ENCODE results near the gene USP24.
"Not testable (repeated sequence)": the region's sequence is repeated elsewhere in the genome, so short reads cannot be mapped to it uniquely, and the experiment has no call there.

USP24 gene

DNA sequence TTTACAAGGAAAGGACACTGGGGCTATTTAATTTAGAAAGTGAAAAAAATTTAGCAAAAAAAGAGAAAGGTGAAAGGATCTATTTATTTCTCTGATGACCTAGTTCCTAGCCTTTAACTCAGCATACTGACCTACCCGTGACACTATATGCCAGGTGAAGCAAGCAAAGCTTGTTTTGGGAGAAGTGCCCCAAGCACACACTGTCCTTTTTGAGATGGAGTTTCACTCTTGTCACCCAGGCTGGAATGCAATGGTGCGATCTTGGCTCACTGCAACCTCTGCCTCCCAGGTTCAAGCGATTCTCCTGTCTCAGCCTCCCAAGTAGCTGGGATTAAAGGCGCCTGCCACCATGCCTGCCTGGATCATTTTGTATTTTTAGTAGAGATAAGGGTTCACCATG is 14.6 kb upstream of the USP24 start:
- not testable (repeated sequence) for DNase-seq (ENCODE audit: low read depth in 3 of 3)

DNA sequence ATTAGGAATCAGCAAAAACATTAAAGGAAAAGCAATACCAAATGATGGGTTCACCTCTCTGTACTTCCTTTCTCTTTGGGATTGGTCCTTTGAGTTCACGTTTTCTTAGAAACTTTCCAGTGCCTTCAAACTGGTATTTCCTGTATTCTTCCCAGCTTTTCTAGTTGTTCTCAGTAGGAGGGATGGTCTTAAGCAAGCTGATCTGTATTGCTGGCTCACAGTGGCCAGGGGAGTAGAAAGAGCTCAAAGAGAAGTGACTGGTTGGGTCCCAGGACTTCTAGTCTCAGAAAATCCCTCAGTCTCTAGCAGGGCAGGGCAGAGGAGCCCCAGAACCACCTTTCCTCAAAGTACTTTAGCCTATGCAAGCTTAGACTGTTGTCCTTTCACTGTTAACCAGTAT is 10.1 kb upstream of the USP24 start:
- no peak for DNase-seq (ENCODE audit: low read depth in 3 of 3)

DNA sequence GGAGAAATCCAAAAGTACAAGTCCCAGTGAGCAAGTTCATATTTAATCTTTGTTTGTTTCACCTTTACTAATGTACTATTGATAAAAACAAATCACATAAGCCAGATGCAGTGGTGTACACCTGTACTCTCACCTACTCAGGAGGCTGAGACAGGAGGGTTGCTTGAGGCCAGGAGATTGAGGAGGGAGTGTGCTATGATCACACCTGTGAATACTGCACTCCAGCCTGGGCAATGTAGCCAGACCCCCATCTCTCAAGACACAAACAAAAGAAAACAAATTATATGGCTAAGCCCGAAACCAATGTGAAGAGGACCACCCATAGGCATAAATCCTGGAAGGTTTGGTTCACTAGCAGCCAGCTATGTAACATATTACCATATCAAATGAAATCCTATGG is 9.6 kb upstream of the USP24 start:
- no peak for DNase-seq (ENCODE audit: low read depth in 3 of 3)

- DNase-seq (ENCODE audit: low read depth in 3 of 3) = no peak
These were observed 7.0 kb upstream of the USP24 start for GRCh38 chr1:55222152-55222551.

DNA sequence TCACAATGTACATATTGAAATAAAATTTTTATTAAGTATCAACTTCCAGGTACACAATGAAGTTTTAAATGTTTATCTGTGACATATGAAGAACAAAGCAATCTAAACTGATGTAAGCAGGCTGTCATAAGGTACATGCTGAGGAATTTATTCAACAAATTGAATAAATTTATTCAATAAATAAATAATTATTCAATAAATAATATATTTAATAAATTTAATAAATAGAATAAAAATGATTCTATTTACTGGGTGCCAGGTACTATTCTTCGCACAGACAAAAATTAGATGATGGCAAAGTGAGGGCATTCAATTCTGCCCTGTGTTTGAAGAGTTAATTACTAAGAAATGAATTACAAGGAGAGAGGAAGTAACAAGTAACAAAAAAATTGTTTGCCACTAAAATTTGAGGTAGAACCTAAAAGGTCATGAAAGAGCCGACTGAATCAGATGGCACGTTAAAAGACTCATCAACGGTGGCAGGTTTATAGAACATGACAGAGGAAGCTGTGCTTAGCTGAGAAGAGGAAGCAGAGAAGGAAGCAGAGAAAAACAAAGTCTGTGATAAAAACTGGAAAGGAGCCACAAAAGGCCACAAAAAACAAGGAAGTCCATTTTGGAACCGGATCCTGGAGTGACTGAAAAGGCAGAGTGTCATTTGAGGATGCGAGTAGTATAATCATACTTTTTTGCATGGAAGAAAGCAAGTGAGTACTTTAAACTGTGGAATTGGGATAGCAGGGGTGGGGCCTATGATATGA is 2.2 kb upstream of the USP24 start:
- DNase-seq (ENCODE audit: low read depth in 3 of 3) = no peak

GRCh38 chr1:55216096-55216495 is 932 bp upstream of the USP24 start:
- no peak for DNase-seq (ENCODE audit: low read depth in 3 of 3)

DNA sequence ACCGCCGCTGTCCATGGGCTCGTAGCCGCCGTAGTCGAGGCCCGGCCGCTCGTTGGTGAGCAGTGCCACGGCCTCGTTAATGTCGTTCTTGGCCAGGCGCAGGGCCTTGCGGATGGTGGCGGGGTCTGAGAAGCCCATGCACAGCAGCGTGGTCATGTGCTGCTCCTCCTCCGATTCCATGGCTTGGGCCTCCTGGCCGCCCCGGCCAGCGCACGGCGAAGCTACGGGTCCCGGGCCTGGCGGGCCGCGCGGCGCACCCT is 300 bp downstream of the USP24 start:
- DNase-seq (ENCODE audit: low read depth in 3 of 3) = peak in 1 of 3 experiments; percentile 12

DNA sequence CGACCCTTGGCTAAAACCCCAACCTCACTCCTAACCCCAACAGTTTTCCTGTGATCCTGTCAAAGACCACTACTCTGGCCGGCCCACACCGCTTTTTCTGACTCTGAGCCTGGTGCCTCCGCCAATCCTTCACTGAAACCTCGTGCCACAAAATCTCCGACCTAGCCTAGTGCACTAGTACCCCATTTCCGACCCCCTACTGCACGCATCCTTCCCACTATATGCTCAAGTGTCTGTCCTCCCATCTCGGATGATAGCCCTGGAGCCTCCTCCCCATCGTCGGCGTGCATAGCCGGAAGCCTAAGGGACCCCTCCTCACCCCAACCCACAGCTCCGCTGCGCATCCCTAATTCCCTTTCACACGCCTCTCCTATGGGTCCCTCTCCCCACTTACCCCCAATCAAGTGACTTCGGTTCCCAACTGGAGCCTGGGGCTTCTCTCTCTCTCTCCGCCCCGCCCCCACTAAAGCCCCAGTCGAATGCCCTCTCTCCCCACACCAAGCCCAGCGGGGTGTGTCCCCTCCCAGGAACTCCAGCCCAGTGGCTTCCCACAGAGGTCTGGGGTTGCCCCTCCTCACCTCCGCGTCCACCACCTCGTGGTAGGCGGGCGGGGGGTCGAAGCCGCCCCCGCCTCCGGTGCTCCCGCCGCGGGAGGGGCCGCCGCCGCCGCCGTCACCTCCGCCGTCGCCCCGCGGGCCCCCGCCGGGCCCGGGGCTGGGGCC is 791 bp downstream of the USP24 start:
- peak in 1 of 3 experiments; percentile 42 for DNase-seq (ENCODE audit: low read depth in 3 of 3)

DNA sequence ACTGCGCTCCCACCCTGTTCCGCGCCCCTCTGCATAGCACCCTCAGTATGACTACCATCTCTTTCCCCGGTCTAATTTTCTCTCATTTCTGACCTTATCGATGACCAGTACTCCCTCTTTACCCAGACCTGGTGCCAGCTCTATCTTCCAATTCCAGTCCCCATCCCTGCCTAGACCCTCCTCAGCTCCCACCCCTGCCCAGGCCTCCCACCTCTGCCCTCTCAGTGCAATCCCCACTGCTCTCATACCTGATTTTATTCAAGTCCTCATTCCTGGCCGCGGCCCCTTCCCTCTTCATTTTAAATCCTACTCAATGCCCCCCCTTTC is 1.3 kb downstream of the USP24 start:
- peak in 1 of 3 experiments; percentile 18 for DNase-seq (ENCODE audit: low read depth in 3 of 3)

GRCh38 chr1:55213151-55213884 is 1.8 kb downstream of the USP24 start:
- DNase-seq (ENCODE audit: low read depth in 3 of 3) = no peak

- DNase-seq (ENCODE audit: low read depth in 3 of 3) = no peak
These were observed 2.6 kb downstream of the USP24 start for GRCh38 chr1:55212349-55213150.

- DNase-seq (ENCODE audit: low read depth in 3 of 3) = no peak
These were observed 3.3 kb downstream of the USP24 start for GRCh38 chr1:55211863-55212262.

- DNase-seq (ENCODE audit: low read depth in 3 of 3) = no peak
These were observed 4.0 kb downstream of the USP24 start for GRCh38 chr1:55210990-55211801.

DNA sequence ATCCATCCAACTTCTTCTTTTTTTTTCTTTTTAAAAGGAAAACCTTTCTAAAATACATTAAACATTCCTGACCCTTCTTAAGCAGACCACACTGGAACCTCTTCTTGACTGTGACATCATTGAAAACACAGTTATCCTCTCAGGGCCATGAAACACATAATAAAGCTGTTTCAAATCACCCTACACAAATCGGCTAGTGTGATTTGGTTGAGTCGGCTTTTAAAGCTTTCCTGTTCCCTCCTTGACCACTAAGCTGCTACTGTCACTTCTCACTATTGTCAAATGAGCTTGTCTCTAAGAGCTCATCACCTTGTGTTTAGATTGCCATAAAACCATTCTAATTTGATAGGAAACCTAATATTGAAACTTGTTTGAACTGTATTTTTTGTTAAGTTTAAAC is 5.9 kb downstream of the USP24 start:
- DNase-seq (ENCODE audit: low read depth in 3 of 3) = no peak

- DNase-seq (ENCODE audit: low read depth in 3 of 3) = no peak
These were observed 9.0 kb downstream of the USP24 start for GRCh38 chr1:55206210-55206609.

GRCh38 chr1:55204997-55205396 is 10.2 kb downstream of the USP24 start:
- no peak for DNase-seq (ENCODE audit: low read depth in 3 of 3)

DNA sequence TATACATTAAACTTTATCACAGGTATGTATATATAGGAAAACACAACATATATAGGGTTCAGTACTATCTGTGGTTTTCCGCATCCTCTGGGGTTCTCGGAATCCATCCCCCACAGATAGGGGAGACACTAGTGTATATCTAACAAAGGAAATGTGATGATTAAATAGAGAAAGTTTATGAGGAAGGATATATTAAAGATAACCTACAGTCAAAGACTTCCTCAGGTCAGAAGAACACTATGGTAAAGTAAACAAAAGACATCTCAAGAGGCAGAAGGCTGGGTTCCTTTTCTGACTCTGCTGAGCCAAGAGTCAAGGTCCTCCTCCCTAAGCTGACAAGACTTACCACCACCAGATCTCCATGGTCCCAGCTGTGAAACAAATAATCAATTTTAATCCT is 12.1 kb downstream of the USP24 start:
- no peak for DNase-seq (ENCODE audit: low read depth in 3 of 3)

- no peak for DNase-seq (ENCODE audit: low read depth in 3 of 3)
These were observed 14.5 kb downstream of the USP24 start for GRCh38 chr1:55200667-55201066.

DNA sequence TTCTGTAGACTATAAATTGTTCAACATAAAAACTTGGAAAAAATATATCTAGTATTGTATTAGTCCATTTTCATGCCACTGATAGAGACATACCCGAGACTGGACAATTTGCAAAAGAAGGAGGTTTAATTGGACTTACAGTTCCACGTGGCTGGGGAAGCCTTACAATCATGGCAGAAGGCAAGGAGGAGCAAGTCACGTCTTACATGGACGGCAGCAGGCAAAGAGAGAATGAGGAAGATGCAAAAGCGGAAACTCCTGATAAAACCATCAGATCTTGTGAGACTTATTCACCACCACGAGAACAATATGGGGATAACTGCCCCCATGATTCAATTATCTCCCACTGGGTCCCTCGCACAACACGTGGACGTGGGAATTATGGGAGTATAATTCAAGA is 15.4 kb downstream of the USP24 start:
- DNase-seq (ENCODE audit: low read depth in 3 of 3) = not testable (repeated sequence)

GRCh38 chr1:55198044-55198443 is 17.1 kb downstream of the USP24 start:
- no peak for DNase-seq (ENCODE audit: low read depth in 3 of 3)

DNA sequence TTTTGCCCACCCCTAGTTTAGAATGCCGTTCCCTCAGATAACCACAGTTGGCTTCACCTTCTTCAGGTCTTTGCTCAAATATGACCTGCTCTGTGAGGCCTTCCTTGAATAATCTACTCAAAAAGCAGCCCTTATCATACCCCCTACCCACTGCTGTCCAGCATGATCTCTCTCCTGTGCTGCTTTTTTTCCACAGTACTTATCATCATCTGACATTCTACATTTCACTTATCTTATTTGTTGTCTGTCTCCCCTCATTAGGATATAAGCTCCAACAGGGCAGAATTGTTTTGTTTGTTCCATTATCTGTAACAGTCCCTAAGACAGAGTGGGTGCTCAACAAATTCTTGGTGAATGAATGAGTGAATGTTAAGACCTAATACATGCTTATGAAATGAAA is 18.1 kb downstream of the USP24 start:
- no peak for DNase-seq (ENCODE audit: low read depth in 3 of 3)
